Measurements from ENCODE around the gene EPHB1. TPM values are rescaled to one million over a fixed set of nuclear protein-coding genes. Genes with fewer than 3 reads are reported as not detected.

Gene EPHB1
- polyA plus RNA-seq, 3 donors, result 5.0 to 6.8 (median 6.2) TPM

GRCh38 chr3:134903837-134904236 lies 108.8 kb downstream of the EPHB1 start:
- DNase-seq (ENCODE audit: low read depth in 3 of 3, low spot score in 2 of 3), result no peak

DNA sequence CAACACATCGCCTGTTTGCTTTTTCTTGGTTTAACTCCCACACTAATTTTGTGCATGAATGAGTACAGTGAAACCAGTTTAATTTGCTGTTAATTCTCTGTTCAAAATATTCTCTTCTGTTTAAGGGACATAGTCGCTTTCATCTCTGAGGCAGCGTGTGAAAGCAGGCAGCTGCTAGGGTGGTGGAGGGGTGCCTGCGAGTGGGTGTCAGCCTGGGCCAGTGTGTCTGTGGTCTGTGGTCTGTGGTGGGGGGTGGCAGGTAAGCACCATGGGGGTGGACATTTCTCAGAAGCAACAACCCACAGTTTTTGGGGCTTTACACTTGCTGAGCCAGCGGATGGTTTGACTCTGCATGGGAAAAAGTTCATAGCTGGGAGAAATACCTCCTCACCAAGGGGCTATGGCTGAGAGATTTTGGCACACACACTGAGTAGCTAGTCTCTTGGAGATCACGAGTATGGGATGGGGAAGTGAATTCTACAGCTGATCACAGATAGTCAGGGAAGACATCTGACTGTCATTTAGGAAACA lies 109.2 kb downstream of the EPHB1 start:
- no peak for DNase-seq (ENCODE audit: low read depth in 3 of 3, low spot score in 2 of 3)

- no peak for DNase-seq (ENCODE audit: low read depth in 3 of 3, low spot score in 2 of 3)
Measured at GRCh38 chr3:134904776-134905646, 110.0 kb downstream of the EPHB1 start.

DNA sequence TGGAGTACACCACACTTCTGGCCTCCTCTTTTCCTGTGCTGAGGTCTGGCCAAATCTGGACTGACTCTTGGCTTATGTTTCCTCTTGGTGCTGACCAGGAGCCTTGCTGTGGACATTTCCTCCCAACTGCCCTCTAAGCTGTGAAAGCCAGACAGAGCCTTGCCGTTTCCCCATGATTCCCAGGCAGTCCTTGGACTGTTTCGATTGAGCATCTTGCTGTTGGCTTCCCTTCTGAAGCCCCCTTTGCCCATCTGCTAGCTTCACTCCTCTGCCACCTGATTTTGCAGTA lies 110.5 kb downstream of the EPHB1 start:
- DNase-seq (ENCODE audit: low read depth in 3 of 3, low spot score in 2 of 3), result no peak

DNA sequence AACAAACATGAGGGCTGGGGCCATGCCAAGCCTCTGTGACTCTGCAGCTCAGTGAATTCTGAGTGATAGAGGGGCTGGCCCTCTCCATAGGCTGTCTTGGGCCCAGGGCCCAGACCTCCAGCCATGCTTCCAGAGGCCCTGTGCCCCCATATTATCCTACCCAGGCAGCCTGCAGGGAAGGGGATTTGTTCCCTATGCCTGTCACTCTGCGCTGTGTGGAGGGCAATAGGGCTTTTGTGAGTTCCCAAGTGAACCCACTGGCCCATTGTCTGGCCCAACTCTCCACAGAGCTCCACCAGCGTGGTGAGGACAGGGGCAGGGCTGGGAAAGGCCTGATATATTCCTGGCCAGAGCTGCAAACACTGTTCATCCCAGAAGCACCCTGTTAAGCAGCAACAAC lies 113.2 kb downstream of the EPHB1 start:
- DNase-seq (ENCODE audit: low read depth in 3 of 3, low spot score in 2 of 3), result no peak

DNA sequence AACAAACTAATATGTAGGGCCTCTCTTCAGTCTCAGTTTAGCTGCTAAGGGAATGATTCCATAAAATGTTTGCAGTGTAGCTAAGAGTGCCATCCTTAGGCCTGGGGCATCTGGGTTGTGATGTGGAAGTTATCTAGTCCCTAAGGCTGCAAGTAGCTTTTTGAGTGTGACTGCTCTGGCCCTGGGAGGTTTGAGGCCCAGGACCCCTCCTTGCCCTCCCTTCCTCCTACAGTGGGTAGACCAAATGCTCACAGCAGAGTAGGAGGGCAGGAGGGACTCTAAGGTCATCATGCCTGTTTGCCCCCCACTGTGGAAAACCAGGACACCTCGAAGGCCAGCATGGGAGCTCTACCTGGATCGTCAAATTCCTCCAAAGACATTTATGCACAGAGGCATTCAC lies 115.0 kb downstream of the EPHB1 start:
- no peak for DNase-seq (ENCODE audit: low read depth in 3 of 3, low spot score in 2 of 3)

DNA sequence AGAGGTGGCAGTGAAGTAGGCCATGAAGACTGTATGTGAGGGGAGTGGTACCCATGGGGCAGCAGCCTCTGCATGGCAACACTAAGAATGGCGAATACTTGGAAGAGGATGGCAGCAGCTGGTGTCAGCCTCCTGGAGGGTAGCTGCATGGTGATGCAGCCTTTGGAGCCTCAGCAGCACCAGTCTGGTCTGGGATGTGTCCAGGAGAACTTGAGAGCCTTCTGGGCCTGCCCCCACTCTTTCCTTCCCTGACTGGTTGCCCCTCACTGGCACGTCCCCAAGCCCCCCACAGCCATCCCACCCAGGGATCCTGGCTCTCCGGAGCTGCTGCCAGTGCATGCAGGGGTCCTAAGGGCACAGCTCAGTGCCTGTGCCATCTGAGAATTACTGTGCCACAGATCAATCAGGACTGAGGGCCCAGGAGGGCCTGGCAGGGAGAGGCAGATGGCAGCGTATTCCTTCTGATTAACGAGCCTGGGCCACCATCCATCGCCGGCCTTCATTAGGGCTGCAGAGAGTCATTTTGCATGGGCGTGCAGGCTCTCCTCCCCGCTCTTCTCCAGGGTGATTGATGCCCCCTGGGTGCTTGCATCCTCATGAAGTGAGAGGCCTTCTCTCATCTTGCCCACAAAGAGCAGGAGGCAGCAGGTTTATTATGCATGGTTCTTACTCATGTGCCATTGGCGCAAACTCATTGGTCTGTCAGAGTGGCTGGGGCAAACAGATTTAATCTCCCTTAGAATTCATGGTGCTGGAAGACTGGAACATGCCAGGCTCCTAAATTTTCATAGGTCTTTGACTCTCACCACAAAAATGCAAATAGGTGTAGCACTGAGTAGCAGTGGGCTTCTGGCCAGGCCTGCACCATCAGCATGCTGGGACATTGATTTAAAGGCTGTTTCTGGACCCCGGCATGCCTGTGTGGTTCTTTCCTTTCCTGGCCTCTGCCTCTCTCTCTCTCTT lies 116.8 kb downstream of the EPHB1 start:
- no peak for DNase-seq (ENCODE audit: low read depth in 3 of 3, low spot score in 2 of 3)

GRCh38 chr3:134916276-134916961 lies 121.4 kb downstream of the EPHB1 start:
- DNase-seq (ENCODE audit: low read depth in 3 of 3, low spot score in 2 of 3), result no peak

GRCh38 chr3:134917631-134918030 lies 122.6 kb downstream of the EPHB1 start:
- DNase-seq (ENCODE audit: low read depth in 3 of 3, low spot score in 2 of 3), result no peak

GRCh38 chr3:134918441-134918840 lies 123.4 kb downstream of the EPHB1 start:
- no peak for DNase-seq (ENCODE audit: low read depth in 3 of 3, low spot score in 2 of 3)

DNA sequence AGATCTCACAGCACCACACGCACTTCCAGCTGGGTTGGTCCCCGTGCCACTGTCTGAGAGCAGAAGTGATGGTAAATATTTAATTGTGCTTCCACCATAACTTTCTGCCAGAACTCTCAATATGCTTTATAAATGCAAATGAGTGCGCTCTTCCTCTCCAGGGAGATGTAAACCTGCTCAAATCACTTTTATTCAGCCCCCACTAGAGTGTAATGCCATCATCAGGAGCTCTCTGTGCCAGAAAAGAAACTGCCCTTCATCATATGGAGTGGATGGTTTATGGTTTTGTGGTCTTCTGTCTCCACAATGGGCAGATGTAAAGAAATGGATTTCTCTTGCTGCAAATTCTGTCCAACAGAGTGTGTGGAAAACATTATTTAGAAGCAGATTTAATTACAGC lies 127.0 kb downstream of the EPHB1 start:
- DNase-seq (ENCODE audit: low read depth in 3 of 3, low spot score in 2 of 3), result no peak

DNA sequence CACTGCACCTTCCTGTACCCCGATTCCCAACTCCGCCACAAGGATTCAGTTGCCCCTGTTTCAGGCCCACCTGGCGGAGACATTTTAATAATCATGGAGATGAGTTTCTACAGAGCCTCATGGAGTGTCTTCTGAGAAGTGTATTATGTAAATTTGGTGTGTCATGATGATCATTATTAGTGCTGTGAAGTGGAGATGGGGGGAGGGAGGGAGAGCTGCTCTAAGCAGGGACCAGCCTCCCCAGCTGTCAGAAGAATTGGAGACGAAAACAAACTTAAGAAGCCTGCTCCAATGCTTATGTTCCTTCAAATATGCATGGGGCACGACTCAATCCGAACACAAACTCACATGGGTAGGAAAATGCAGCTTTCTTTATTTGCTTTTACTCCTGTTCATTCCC lies 127.8 kb downstream of the EPHB1 start:
- DNase-seq (ENCODE audit: low read depth in 3 of 3, low spot score in 2 of 3), result no peak

- DNase-seq (ENCODE audit: low read depth in 3 of 3, low spot score in 2 of 3), result no peak
Measured at GRCh38 chr3:134923286-134923685, 128.2 kb downstream of the EPHB1 start.

DNA sequence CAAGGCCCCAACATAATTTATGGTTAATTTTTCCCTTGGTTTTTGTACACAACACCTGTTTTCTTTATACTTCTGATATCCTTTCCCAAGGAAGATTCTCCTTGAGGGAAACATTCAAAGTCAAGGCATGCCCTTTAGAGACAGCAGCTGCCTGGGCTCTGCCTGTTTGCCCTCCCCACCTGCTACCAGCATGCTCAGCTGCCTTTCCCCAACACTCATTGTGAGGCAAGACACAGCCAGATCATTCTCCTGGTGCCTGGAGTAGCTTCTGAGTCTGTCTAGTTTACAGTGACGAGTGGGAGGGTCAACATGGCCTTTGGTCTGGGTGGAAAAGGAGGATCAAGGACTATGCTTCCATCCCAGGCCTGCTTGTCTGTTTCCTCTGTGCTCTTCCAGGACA lies 132.5 kb downstream of the EPHB1 start:
- no peak for DNase-seq (ENCODE audit: low read depth in 3 of 3, low spot score in 2 of 3)

- DNase-seq (ENCODE audit: low read depth in 3 of 3, low spot score in 2 of 3), result no peak
Measured at GRCh38 chr3:134928392-134928791, 133.3 kb downstream of the EPHB1 start.

DNA sequence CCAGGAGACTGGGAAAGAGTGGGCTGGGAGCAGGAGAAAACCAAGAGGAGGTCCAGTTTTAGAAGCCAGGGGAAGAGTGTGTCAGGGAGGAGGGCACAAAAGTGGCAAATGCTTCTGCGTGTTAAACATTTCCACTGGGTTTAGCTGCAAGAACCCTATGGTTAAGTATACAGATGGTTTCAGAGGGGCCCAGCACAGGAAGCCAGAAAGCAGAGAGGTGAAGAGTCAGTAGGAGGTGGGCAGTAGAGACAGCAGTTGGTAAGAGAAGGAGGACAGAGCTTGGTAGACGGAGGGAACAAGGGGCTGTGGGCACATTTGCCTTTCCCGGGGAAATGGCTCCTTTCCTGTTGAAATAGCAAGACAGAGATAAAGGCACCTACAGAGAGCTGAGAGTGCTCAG lies 133.8 kb downstream of the EPHB1 start:
- DNase-seq (ENCODE audit: low read depth in 3 of 3, low spot score in 2 of 3), result no peak

DNA sequence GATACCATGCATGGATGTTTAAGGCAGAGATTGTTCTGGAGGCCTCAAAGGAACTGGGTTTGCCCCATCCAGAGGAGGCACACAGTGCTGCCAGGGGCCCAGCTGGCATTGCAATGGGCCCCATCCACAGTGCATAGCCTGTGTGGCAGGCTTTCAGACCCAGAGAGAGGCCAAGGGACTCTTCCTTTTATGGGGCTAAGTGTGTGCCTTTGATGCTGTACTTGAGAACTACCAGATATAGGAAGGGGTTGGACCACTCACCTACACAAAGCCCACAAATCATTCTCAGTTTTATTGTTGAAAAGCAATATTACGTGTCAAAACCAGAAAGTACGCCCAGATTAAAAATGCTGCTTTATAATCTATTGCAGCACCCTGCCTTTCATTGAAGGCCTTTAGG lies 134.9 kb downstream of the EPHB1 start:
- DNase-seq (ENCODE audit: low read depth in 3 of 3, low spot score in 2 of 3), result no peak

GRCh38 chr3:134931045-134931785 lies 136.2 kb downstream of the EPHB1 start:
- DNase-seq (ENCODE audit: low read depth in 3 of 3, low spot score in 2 of 3), result no peak

DNA sequence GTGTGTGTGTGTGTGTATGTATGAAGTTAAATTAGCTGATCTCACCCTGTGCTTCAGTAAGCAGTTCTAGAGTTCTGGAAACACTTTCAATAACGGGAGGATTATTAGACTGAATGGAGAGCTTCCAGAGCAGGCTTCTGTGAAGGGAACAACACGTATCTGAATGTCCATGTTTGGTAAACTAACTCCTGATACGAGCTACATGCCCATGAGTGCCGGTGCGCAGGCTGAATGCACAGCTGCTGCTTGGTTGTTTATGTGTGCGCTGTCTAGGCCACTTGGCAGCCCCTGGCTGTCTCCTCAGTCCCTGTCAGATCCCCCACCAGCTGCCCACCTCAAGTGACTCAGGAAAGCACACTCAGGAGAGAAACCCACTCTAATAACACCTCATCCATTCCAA lies 137.0 kb downstream of the EPHB1 start:
- no peak for DNase-seq (ENCODE audit: low read depth in 3 of 3, low spot score in 2 of 3)

GRCh38 chr3:134933997-134934396 lies 138.9 kb downstream of the EPHB1 start:
- no peak for DNase-seq (ENCODE audit: low read depth in 3 of 3, low spot score in 2 of 3)

All from right renal cortex interstitium (tissue), 3 donors.